ENCODE data around the gene CDKAL1. TPM values are rescaled to one million over a fixed set of nuclear protein-coding genes. Genes with fewer than 3 reads are reported as not detected.

CDKAL1 gene
- total and polyA plus RNA-seq, 2 of the 8 experiments (the other 6 are each of a cell fraction or from before 2014, with no cell fraction given) = 8.4 to 24.6 TPM

GRCh38 chr6:21128601-21129000 lies 594.3 kb downstream of the CDKAL1 start:
- H3K27ac ChIP-seq (ENCODE audit: low read depth, low read length) = no peak overlapping the region
- no peaks in the 10 kb centered on the region for H3K23me2 ChIP-seq (ENCODE audit: low read depth, low read length)
- H3K56ac ChIP-seq (replicated peaks; ENCODE audit: insufficient read length, low read depth, low read length) = no peak overlapping the region
- CTCF ChIA-PET (ENCODE audit: partially characterized antibody) = no interaction called here
- no peak overlapping the region for H4K91ac ChIP-seq (replicated peaks; ENCODE audit: insufficient read length, low read length)
- no peaks in the 10 kb centered on the region for H3K27me3 ChIP-seq (replicated peaks in 1 of 4; ENCODE audit: control insufficient read depth in 3 of 4, extremely low read depth in 1 of 4, insufficient read depth in 3 of 4, low read length in 3 of 4)
- H2BK15ac ChIP-seq (ENCODE audit: low read length) = no peak overlapping the region
- no peaks in the 10 kb centered on the region for H4K20me1 ChIP-seq (replicated peaks in 1 of 2; ENCODE audit: control insufficient read depth in 1 of 2, insufficient read depth in 2 of 2, low read length in 2 of 2)
- H2BK20ac ChIP-seq (ENCODE audit: low read length) = no peak overlapping the region
- no peak overlapping the region for H4K8ac ChIP-seq (ENCODE audit: extremely low read depth, insufficient read depth, low read length)
- no peak overlapping the region for H3K4me3 ChIP-seq (ENCODE audit: extremely low read depth in 1 of 4, insufficient read depth in 2 of 4, low read depth in 3 of 4, low read length in 4 of 4)
- no peaks in the 10 kb centered on the region for H3K79me2 ChIP-seq (ENCODE audit: control insufficient read depth in 1 of 2, insufficient read depth in 2 of 2, low read length in 2 of 2)
- H4K5ac ChIP-seq (ENCODE audit: insufficient read length, low read depth, low read length) = no peak overlapping the region
- no peak overlapping the region for H3K9ac ChIP-seq (replicated peaks in 1 of 4; ENCODE audit: extremely low read depth in 1 of 4, low read depth in 3 of 4, low read length in 3 of 4)
- H3K18ac ChIP-seq (ENCODE audit: extremely low read depth, low read length) = no peak overlapping the region
- no peak overlapping the region for H2AFZ ChIP-seq (ENCODE audit: low read length)
- H3K9me3 ChIP-seq (ENCODE audit: insufficient read depth in 2 of 2, low read depth in 1 of 2, low read length in 1 of 2) = no peaks in the 10 kb centered on the region
- H3K14ac ChIP-seq (ENCODE audit: insufficient read length) = no peak overlapping the region
- no peak overlapping the region for H2BK120ac ChIP-seq (replicated peaks; ENCODE audit: low read depth, low read length)
- no peaks in the 10 kb centered on the region for H3K36me3 ChIP-seq (ENCODE audit: control insufficient read depth in 2 of 4, insufficient read depth in 4 of 4, low read length in 3 of 4)
- H2BK5ac ChIP-seq (ENCODE audit: low read depth, low read length) = no peak overlapping the region
- H3K4me1 ChIP-seq (replicated peaks in 1 of 4; ENCODE audit: control insufficient read depth in 3 of 4, insufficient read depth in 4 of 4, low read length in 3 of 4) = peaks cover 0 to 9% (median 5%) of the 10 kb centered on the region in 4 experiments; a peak in 4 of 7 replicates
- H2BK12ac ChIP-seq (ENCODE audit: low read depth, low read length) = no peak overlapping the region
- POLR2A ChIA-PET (ENCODE audit: partially characterized antibody) = no interaction called here
- H2AK5ac ChIP-seq (ENCODE audit: low read depth, low read length) = no peak overlapping the region
- no peak overlapping the region for H3K4me2 ChIP-seq (ENCODE audit: insufficient read depth in 1 of 2, low read depth in 2 of 2, low read length in 2 of 2)
- DNase-seq (ENCODE audit: low read depth in 1 of 2, low spot score in 2 of 2) = no peak
- no peaks in the 10 kb centered on the region for H3K79me1 ChIP-seq (ENCODE audit: low read depth, low read length)
- H3K4ac ChIP-seq (replicated peaks; ENCODE audit: insufficient read length, low read depth, low read length) = no peak overlapping the region
- FAIRE-seq = no peak
- H3K23ac ChIP-seq (ENCODE audit: insufficient read length) = no peak overlapping the region
- TF ChIP-seq KDM5A (IDR thresholded peaks at IDR 0.05; ENCODE audit: low read length) (no peak), GTF2F1 (IDR thresholded peaks at IDR 0.05; ENCODE audit: borderline replicate concordance, low read depth, low read length) (no peak), CBX8 (IDR thresholded peaks at IDR 0.05; ENCODE audit: borderline replicate concordance, low read depth, low read length) (no peak), BRCA1 (IDR thresholded peaks at IDR 0.05; ENCODE audit: low read depth, low read length) (no peak), TAF1 (IDR thresholded peaks at IDR 0.05; ENCODE audit: low read depth, low read length) (no peak)

Data from H1 (cell line).